OCI-LY1 (cell line): Measurements from ENCODE around the gene NRCAM.

Experiments
- CTCF ChIP-seq: fragments of 200-600 bp; sonication (generic), shearing (Covaris generic); IDR thresholded peaks from 2 replicates; pipeline ENCODE4 v1.5.1; 2017; ENCODE audit warnings: mild to moderate bottlenecking, antibody characterized with exemption, low read length, moderate library complexity, mixed read lengths
- EZH2 ChIP-seq: fragments of 200-600 bp; sonication (generic), shearing (Covaris generic); IDR thresholded peaks from 2 replicates; pipeline ENCODE4 v1.8.0; 2017; ENCODE audit warnings: borderline replicate concordance, mixed run types, mild to moderate bottlenecking, antibody characterized with exemption, low read length, moderate library complexity, mixed read lengths

DNA sequence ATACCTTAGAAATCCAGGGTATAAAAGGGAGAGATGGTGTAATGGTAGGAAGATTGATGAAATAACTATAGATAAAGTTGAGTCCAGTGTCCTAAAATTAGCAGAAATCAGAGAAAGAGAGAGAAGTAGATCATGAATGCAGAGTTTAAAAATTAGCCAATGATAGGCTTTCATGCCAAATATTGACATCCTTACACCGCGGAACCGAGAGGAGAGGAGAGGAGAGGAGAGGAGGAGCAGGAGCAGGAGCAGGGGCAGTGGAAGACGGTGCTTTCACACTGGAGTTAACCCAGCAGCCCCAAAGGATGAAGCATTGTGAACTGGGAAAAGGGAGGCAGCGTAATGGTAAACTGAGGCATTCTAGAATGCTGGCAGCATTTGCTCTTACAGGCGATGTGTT is 291.9 kb downstream of the NRCAM start:
- TF ChIP-seq CTCF (no peak), EZH2 (no peak)
